HuH-7 (cell line): Measurements from ENCODE around the gene PLEKHA7.
"Not testable (repeated sequence)": the region's sequence is repeated elsewhere in the genome, so short reads cannot be mapped to it uniquely, and the experiment has no call there.

Source experiments
- DNase-seq: peaks from one replicate; pipeline ENCODE4 v3.0.0; 2011; ENCODE audit warnings: low spot score

PLEKHA7 gene

GRCh38 chr11:17014321-17014832 lies at the start of gene PLEKHA7:
PLEKHA7 (minus strand) TSS chr11:17014414; CDS start chr11:17014401, 13 bp downstream.
- DNase-seq, result peak; percentile 24

- peak; percentile 74 for DNase-seq
Measured at GRCh38 chr11:17063171-17064002, 49.2 kb upstream of the PLEKHA7 start.

- DNase-seq, result not testable (repeated sequence)
Measured at GRCh38 chr11:17051146-17051545, 36.9 kb upstream of the PLEKHA7 start.

- DNase-seq, result not testable (repeated sequence)
Measured at GRCh38 chr11:17048491-17048890, 34.3 kb upstream of the PLEKHA7 start.

- DNase-seq, result no peak
Measured at GRCh38 chr11:17046690-17047089, 32.5 kb upstream of the PLEKHA7 start.

- DNase-seq, result no peak
Measured at GRCh38 chr11:17036666-17037658, 22.7 kb upstream of the PLEKHA7 start.

GRCh38 chr11:17034027-17034426 lies 19.8 kb upstream of the PLEKHA7 start:
- DNase-seq, result not testable (repeated sequence)

- DNase-seq, result no peak
Measured at GRCh38 chr11:17026487-17027082, 12.4 kb upstream of the PLEKHA7 start.

- DNase-seq, result no peak
Measured at GRCh38 chr11:17024924-17025323, 10.7 kb upstream of the PLEKHA7 start.

- no peak for DNase-seq
Measured at GRCh38 chr11:17021511-17021910, 7.3 kb upstream of the PLEKHA7 start.

GRCh38 chr11:17020831-17021230 lies 6.6 kb upstream of the PLEKHA7 start:
- DNase-seq, result no peak

- DNase-seq, result no peak
Measured at GRCh38 chr11:17019232-17019631, 5.0 kb upstream of the PLEKHA7 start.

GRCh38 chr11:17015627-17016126 lies 1.5 kb upstream of the PLEKHA7 start:
- DNase-seq, result no peak

GRCh38 chr11:17014833-17015626 lies 816 bp upstream of the PLEKHA7 start:
- DNase-seq, result peak; percentile 62

GRCh38 chr11:17013548-17014320 lies 480 bp downstream of the PLEKHA7 start:
- DNase-seq, result peak; percentile 28

GRCh38 chr11:17012712-17013547 lies 1.3 kb downstream of the PLEKHA7 start:
- peak; percentile 61 for DNase-seq

GRCh38 chr11:17012179-17012578 lies 2.0 kb downstream of the PLEKHA7 start:
- DNase-seq, result no peak

- no peak for DNase-seq
Measured at GRCh38 chr11:17010851-17011420, 3.3 kb downstream of the PLEKHA7 start.

GRCh38 chr11:17008099-17008498 lies 6.1 kb downstream of the PLEKHA7 start:
- DNase-seq, result no peak
